Suprapubic skin (tissue), 4 donors: ENCODE measurements around the gene UBFD1. TPM values are rescaled to one million over a fixed set of nuclear protein-coding genes. Genes with fewer than 3 reads are reported as not detected.
"Not testable (repeated sequence)": the region's sequence is repeated elsewhere in the genome, so short reads cannot be mapped to it uniquely, and the experiment has no call there.

Experiments
- DNase-seq, 2 donors: peaks; one replicate each; pipeline ENCODE4 v3.0.0-alpha.2; 2019; ENCODE audit warnings: low spot score in 2 of 2
- H3K27ac ChIP-seq: fragments of 200-600 bp; sonication (generic); one replicate; pipeline ENCODE4 v1.5.1; 2019
- H3K27me3 ChIP-seq: fragments of 200-600 bp; sonication (generic); one replicate; pipeline ENCODE4 v1.5.1; 2019
- H3K36me3 ChIP-seq: fragments of 200-600 bp; sonication (generic); one replicate; pipeline ENCODE4 v1.5.1; 2019
- H3K4me1 ChIP-seq: fragments of 200-600 bp; sonication (generic); one replicate; pipeline ENCODE4 v1.5.1; 2019
- H3K4me3 ChIP-seq: fragments of 200-600 bp; sonication (generic); one replicate; pipeline ENCODE4 v1.5.1; 2019; ENCODE audit warnings: mild to moderate bottlenecking
- H3K9me3 ChIP-seq: fragments of 200-600 bp; sonication (generic); one replicate; pipeline ENCODE4 v1.5.1; 2019
- EP300 ChIP-seq: sonication (generic); formaldehyde crosslinking; IDR thresholded peaks from one replicate; pipeline ENCODE4 v1.6.1; 2017; ENCODE audit warnings: antibody characterized with exemption
- POLR2A ChIP-seq, 2 donors: fragments of 450-650 bp; IDR thresholded peaks; one replicate each; pipeline ENCODE4 v1.6.1; 2017; ENCODE audit warnings: antibody characterized with exemption in 2 of 2, mild to moderate bottlenecking in 2 of 2, moderate library complexity in 2 of 2
- POLR2AphosphoS5 ChIP-seq, 3 donors: sonication (generic); formaldehyde crosslinking; IDR thresholded peaks; one replicate each; pipeline ENCODE4 v1.6.1; 2017; ENCODE audit warnings: antibody characterized with exemption in 3 of 3
- WGBS: methylation state at CpG from one replicate; pipeline ENCODE4 v1.1.5; 2018; 5-methylcytosine and 5-hydroxymethylcytosine counted together
- total RNA-seq, 4 donors: library from RNA; depleted of rRNA; stranded (reverse); fragments of >200 nt; gene quantifications; one replicate each; pipeline ENCODE4 v1.1.0, GENCODE V29; 2016
- TF ChIP-seq, protein P1 (sequence below), 2 donors: fragments of 200-600 bp in 1 of 2; fragments of 450-650 bp in 1 of 2; sonication (generic) in 1 of 2; IDR thresholded peaks; one replicate each; pipeline ENCODE4 v1.5.1; 2016 to 2019; ENCODE audit warnings: antibody characterized with exemption in 2 of 2, mild to moderate bottlenecking in 1 of 2, moderate library complexity in 1 of 2

UBFD1 gene
- total RNA-seq, 4 donors from 2014 or later = 26.5 to 48.1 (median 39.4) TPM

DNA sequence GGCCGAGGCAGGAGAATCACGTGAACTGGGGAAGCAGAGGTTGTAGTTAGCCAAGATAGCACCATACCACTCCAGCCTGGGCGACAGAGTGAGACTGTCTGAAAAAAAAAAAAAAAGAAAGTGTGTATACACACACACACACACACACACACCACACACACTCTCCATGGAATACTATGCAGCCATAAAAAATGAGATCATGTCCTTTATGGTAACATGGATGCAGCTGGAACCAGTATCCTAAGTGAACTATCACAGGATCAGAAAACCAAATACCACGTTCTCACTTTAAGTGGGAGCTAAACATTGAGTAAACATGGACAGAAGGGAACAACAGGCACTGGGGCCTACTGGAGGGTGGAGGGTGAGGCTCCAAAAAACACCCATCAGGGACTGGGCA, 21.8 kb downstream of the UBFD1 start:
- H3K36me3 ChIP-seq = peaks cover 76% of the 10 kb centered on the region
- H3K4me1 ChIP-seq = peaks cover 4% of the 10 kb centered on the region
- 98% methylated on average over 4 of the region's 4 CpGs for WGBS
- H3K9me3 ChIP-seq = no peaks in the 10 kb centered on the region
- no peaks in the 10 kb centered on the region for H3K27me3 ChIP-seq
- TF ChIP-seq EP300 = no peak
- TF ChIP-seq, protein P1, sequence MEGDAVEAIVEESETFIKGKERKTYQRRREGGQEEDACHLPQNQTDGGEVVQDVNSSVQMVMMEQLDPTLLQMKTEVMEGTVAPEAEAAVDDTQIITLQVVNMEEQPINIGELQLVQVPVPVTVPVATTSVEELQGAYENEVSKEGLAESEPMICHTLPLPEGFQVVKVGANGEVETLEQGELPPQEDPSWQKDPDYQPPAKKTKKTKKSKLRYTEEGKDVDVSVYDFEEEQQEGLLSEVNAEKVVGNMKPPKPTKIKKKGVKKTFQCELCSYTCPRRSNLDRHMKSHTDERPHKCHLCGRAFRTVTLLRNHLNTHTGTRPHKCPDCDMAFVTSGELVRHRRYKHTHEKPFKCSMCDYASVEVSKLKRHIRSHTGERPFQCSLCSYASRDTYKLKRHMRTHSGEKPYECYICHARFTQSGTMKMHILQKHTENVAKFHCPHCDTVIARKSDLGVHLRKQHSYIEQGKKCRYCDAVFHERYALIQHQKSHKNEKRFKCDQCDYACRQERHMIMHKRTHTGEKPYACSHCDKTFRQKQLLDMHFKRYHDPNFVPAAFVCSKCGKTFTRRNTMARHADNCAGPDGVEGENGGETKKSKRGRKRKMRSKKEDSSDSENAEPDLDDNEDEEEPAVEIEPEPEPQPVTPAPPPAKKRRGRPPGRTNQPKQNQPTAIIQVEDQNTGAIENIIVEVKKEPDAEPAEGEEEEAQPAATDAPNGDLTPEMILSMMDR (IDR thresholded peaks at IDR 0.05) = no peak
- TF ChIP-seq POLR2A (IDR thresholded peaks at IDR 0.05) = no peak
- TF ChIP-seq POLR2AphosphoS5 (IDR thresholded peaks at IDR 0.05) = no peak
- H3K4me3 ChIP-seq = no peak overlapping the region
- H3K27ac ChIP-seq = no peak overlapping the region
- no peak for DNase-seq

- TF ChIP-seq, protein P1 (IDR thresholded peaks at IDR 0.05) = no peak
- TF ChIP-seq POLR2AphosphoS5 (IDR thresholded peaks at IDR 0.05) = no peak
- TF ChIP-seq POLR2A (IDR thresholded peaks at IDR 0.05) = no peak
- no peak for TF ChIP-seq EP300
- Histone ChIP-seq H3K9me3 (no peaks in the 10 kb centered on the region), H3K4me1 (peaks cover 4% of the 10 kb centered on the region), H3K27me3 (no peaks in the 10 kb centered on the region), H3K4me3 (no peak overlapping the region), H3K27ac (no peak overlapping the region), H3K36me3 (peaks cover 77% of the 10 kb centered on the region)
- no peak for DNase-seq
These were observed 22.9 kb downstream of the UBFD1 start for GRCh38 chr16:23580391-23580790.

- no peaks in the 10 kb centered on the region for H3K9me3 ChIP-seq
- no peak for TF ChIP-seq POLR2AphosphoS5 (IDR thresholded peaks at IDR 0.05)
- no peak for TF ChIP-seq POLR2A (IDR thresholded peaks at IDR 0.05)
- TF ChIP-seq, protein P1 (IDR thresholded peaks at IDR 0.05) = no peak
- TF ChIP-seq EP300 = no peak
- DNase-seq = no peak
- no peaks in the 10 kb centered on the region for H3K27me3 ChIP-seq
- H3K4me1 ChIP-seq = peaks cover 4% of the 10 kb centered on the region
- H3K36me3 ChIP-seq = peaks cover 78% of the 10 kb centered on the region
- no peak overlapping the region for H3K4me3 ChIP-seq
- no peak overlapping the region for H3K27ac ChIP-seq
These were observed 24.2 kb downstream of the UBFD1 start for GRCh38 chr16:23581764-23582163.

DNA sequence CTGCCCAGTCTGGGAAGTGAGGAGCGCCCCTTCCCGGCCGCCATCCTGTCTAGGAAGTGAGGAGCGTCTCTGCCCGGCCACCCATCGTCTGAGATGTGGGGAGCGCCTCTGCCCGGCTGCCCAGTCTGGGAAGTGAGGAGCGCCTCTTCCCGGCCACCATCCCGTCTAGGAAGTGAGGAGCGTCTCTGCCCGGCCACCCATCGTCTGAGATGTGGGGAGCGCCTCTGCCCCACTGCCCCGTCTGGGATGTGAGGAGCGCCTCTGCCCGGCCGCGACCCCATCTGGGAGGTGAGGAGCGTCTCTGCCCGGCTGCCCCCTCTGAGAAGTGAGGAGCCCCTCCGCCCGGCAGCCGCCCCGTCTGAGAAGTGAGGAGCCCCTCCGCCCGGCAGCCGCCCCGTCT, 25.7 kb downstream of the UBFD1 start:
- not testable (repeated sequence) for H3K4me3 ChIP-seq, DNase-seq, H3K27me3 ChIP-seq, H3K27ac ChIP-seq, H3K9me3 ChIP-seq, H3K4me1 ChIP-seq
- peaks cover 83% of the 10 kb centered on the region for H3K36me3 ChIP-seq
- WGBS = 100% methylated on average over 12 of the region's 30 CpGs

DNA sequence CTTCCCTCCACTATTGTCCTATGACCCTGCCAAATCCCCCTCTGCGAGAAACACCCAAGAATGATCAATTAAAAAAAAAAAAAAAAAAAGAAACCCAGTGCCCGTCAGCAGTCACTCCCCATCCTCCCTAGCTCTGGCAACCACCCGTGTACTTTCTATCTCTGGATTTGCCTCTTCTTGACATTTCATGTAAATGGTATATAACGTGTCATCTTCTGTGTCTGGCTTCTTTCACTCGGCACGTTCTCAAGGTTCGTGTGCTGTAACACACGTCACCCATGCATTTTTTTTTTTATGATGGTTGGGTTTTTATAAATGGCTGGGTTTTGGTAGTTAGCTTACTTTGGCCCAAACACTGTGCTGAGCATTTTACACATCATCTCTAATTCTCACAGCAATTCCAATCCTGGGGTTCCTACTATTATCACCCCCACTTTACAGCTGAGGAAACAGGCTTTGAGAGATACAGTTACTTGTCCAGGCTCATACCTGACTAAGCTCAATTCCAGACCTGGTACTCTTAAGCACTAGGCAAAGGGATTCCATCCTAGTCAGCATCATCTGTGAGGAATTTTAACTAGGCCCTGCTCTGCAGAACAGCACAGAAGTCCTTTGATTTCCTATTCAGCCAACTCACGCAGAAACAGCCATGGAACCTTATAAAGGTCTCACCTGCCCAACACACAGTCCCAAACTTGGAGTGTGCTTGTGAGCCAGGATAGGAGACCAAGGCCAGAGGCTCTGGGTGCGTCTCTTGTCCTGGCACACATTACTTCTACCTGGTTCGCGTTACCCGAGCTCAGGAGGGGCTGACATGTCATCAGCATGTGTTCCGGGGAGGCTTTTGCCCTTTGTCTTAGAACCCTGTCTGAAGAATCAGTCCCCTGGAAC, 26.9 kb downstream of the UBFD1 start:
- H3K36me3 ChIP-seq = peaks cover 94% of the 10 kb centered on the region
- H3K27me3 ChIP-seq = no peaks in the 10 kb centered on the region
- no peak overlapping the region for H3K4me3 ChIP-seq
- TF ChIP-seq, protein P1 (IDR thresholded peaks at IDR 0.05) = no peak
- TF ChIP-seq POLR2A (IDR thresholded peaks at IDR 0.05) = no peak
- TF ChIP-seq POLR2AphosphoS5 (IDR thresholded peaks at IDR 0.05) = no peak
- TF ChIP-seq EP300 = no peak
- no peaks in the 10 kb centered on the region for H3K9me3 ChIP-seq
- H3K4me1 ChIP-seq = no peaks in the 10 kb centered on the region
- WGBS = 90% methylated on average over 12 of the region's 14 CpGs
- DNase-seq = no peak
- H3K27ac ChIP-seq = no peak overlapping the region
